ENCODE data around the gene THSD4.

GRCh38 chr15:71291723-71292122, 176.5 kb downstream of the THSD4 start:
- no peak for TF ChIP-seq CTCF (conservative IDR thresholded peaks at IDR 0.05)
- TF ChIP-seq ZFX (IDR thresholded peaks at IDR 0.05), result no peak

All from C4-2B (cell line).